Endothelial cell of umbilical vein (primary cell): Measurements from ENCODE around the gene CCDC6.

Source experiments
- EZH2 ChIP-seq: IDR thresholded peaks from 2 replicates; pipeline ENCODE4 v1.6.1; 2012; ENCODE audit warnings: borderline replicate concordance, low read depth, mild to moderate bottlenecking, moderate library complexity, low read length, inconsistent platforms; ENCODE audit not compliant: severe bottlenecking
- FOS ChIP-seq: IDR thresholded peaks from 2 replicates; pipeline ENCODE4 v1.6.1; 2011; ENCODE audit warnings: mild to moderate bottlenecking, low read length, moderate library complexity, borderline replicate concordance; ENCODE audit not compliant: insufficient read depth
- JUN ChIP-seq: IDR thresholded peaks from 2 replicates; pipeline ENCODE4 v1.6.1; 2011; ENCODE audit warnings: borderline replicate concordance, low read depth; ENCODE audit not compliant: insufficient read length, insufficient read depth
- TF ChIP-seq, protein P1 (sequence below), 2 donors: IDR thresholded peaks; 1 replicate in 1 of 2; 2 replicates in 1 of 2; pipeline ENCODE4 v1.5.1; 2011; ENCODE audit warnings: low read length in 2 of 2, mild to moderate bottlenecking in 2 of 2, moderate library complexity in 2 of 2, control low read depth in 1 of 2, inconsistent platforms in 1 of 2, low read depth in 1 of 2; ENCODE audit not compliant: insufficient read depth in 1 of 2; ENCODE audit errors: extremely low read depth in 1 of 2

DNA sequence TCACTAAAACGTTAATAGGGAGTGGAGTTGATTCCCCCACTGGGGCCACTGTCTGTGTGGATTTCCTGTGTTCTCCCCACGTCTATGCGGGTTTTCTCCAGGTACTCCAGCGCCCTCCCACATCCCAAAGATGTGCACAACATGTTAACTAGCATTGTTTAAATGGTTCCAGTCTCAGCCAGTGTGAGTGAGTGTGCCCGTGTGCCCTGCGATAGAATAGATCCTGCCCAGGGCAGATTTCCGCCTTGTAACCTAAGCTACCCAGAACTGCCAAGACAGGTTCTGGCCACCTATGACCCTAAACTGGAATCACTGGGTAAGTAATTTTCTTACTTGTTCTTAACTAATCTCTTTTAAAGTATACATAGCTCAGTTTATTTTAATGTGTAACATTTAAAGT, 58.5 kb downstream of the CCDC6 start:
- TF ChIP-seq, protein P1, sequence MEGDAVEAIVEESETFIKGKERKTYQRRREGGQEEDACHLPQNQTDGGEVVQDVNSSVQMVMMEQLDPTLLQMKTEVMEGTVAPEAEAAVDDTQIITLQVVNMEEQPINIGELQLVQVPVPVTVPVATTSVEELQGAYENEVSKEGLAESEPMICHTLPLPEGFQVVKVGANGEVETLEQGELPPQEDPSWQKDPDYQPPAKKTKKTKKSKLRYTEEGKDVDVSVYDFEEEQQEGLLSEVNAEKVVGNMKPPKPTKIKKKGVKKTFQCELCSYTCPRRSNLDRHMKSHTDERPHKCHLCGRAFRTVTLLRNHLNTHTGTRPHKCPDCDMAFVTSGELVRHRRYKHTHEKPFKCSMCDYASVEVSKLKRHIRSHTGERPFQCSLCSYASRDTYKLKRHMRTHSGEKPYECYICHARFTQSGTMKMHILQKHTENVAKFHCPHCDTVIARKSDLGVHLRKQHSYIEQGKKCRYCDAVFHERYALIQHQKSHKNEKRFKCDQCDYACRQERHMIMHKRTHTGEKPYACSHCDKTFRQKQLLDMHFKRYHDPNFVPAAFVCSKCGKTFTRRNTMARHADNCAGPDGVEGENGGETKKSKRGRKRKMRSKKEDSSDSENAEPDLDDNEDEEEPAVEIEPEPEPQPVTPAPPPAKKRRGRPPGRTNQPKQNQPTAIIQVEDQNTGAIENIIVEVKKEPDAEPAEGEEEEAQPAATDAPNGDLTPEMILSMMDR (IDR thresholded peaks at IDR 0.05; ENCODE audit: extremely low read depth in 1 of 2, insufficient read depth in 1 of 2, low read depth in 1 of 2, low read length in 2 of 2), result no peak
- TF ChIP-seq EZH2 (no peak), FOS (no peak), JUN (no peak)
